Upper lobe of right lung (tissue), 1 donor: ENCODE results near the gene PACS1. TPM values are rescaled to one million over a fixed set of nuclear protein-coding genes. Genes with fewer than 3 reads are reported as not detected.
A peak's percentile ranks its signal among the peaks of the same experiment; 100 is the strongest.

Experiments used
- ATAC-seq: fragments of 200-7000 bp; cut with Tn5 transposase; one replicate; pipeline ENCODE4 v1.9.1; 2020; ENCODE audit warnings: mild to moderate bottlenecking, moderate library complexity
- DNase-seq: peaks from one replicate; pipeline ENCODE4 v3.0.0-alpha.2; 2020
- H3K27ac ChIP-seq: fragments of 200-600 bp; one replicate; pipeline ENCODE4 v1.8.0; 2022
- H3K27me3 ChIP-seq: fragments of 200-600 bp; one replicate; pipeline ENCODE4 v1.8.0; 2022; ENCODE audit warnings: mild to moderate bottlenecking
- H3K36me3 ChIP-seq: fragments of 200-600 bp; one replicate; pipeline ENCODE4 v1.8.0; 2022
- H3K4me1 ChIP-seq: fragments of 200-600 bp; one replicate; pipeline ENCODE4 v1.8.0; 2022
- H3K4me3 ChIP-seq: fragments of 200-600 bp; one replicate; pipeline ENCODE4 v1.8.0; 2022; ENCODE audit warnings: mild to moderate bottlenecking
- H3K9me3 ChIP-seq: fragments of 200-600 bp; one replicate; pipeline ENCODE4 v1.8.0; 2022
- CTCF ChIP-seq: fragments of 200-600 bp; IDR thresholded peaks from one replicate; pipeline ENCODE4 v1.8.0; 2022; ENCODE audit warnings: antibody characterized with exemption
- intact Hi-C: fragments of 100-400 bp; cut with DNase I; formaldehyde crosslinking; loops from one replicate; pipeline ENCODE4 v1.11.0; 2022
- total RNA-seq: library from RNA; stranded (reverse); fragmentation: NEBNext Ultra II Directional; extraction: Animal tissue kit (Norgen Biotek cat#: 25700); gene quantifications from one replicate; pipeline ENCODE4 v1.2.1, GENCODE V29; 2021
- donor health status: DM: no; HTN: yes; CAD: no; lungs with severe emphysema.

The PACS1 gene
- total RNA-seq, 1 donor from 2014 or later: 55.9 TPM

- peak; percentile 84 for ATAC-seq
Observed at GRCh38 chr11:66267379-66268243, 197.5 kb downstream of the PACS1 start.

GRCh38 chr11:66268244-66268951 lies 198.3 kb downstream of the PACS1 start, which contains the start of gene RAB1B:
RAB1B (plus strand) TSS chr11:66268639; CDS start chr11:66268680, 41 bp downstream.
- Histone ChIP-seq H3K27ac (peak within 1 kb of the TSS; percentile 90), H3K4me1 (peaks cover 16% of the 10 kb centered on the region), H3K9me3 (no peaks in the 10 kb centered on the region), H3K4me3 (peak within 1 kb of the TSS; percentile 99), H3K27me3 (no peaks in the 10 kb centered on the region), H3K36me3 (peaks cover 19% of the 10 kb centered on the region)
- DNase-seq (peak; percentile 100), ATAC-seq (peak; percentile 88)
- intact Hi-C loops: no loop called here
- TF ChIP-seq CTCF: no peak

More at GRCh38 chr11:66267379-66268243, 197.5 kb downstream of the PACS1 start:
- TF ChIP-seq CTCF: no peak
- Histone ChIP-seq H3K27ac (peak overlapping the region; percentile 90), H3K4me1 (peaks cover 16% of the 10 kb centered on the region), H3K27me3 (no peaks in the 10 kb centered on the region), H3K4me3 (peak overlapping the region; percentile 99), H3K9me3 (no peaks in the 10 kb centered on the region), H3K36me3 (peaks cover 11% of the 10 kb centered on the region)
- intact Hi-C loops: no loop called here
- DNase-seq: peak; percentile 93

GRCh38 chr11:66268952-66269905 lies 199.2 kb downstream of the PACS1 start:
- H3K9me3 ChIP-seq: no peaks in the 10 kb centered on the region
- H3K36me3 ChIP-seq: peaks cover 27% of the 10 kb centered on the region
- peak; percentile 7 for TF ChIP-seq CTCF
- no peaks in the 10 kb centered on the region for H3K27me3 ChIP-seq
- H3K4me1 ChIP-seq: peaks cover 16% of the 10 kb centered on the region
- DNase-seq: peak; percentile 73
- H3K27ac ChIP-seq: peak overlapping the region; percentile 90
- ATAC-seq: no peak
- intact Hi-C loops: no loop called here
- peak overlapping the region; percentile 99 for H3K4me3 ChIP-seq

GRCh38 chr11:66271816-66272215 lies 201.7 kb downstream of the PACS1 start:
- peaks cover 16% of the 10 kb centered on the region for H3K4me1 ChIP-seq
- H3K27me3 ChIP-seq: no peaks in the 10 kb centered on the region
- no peak overlapping the region for H3K27ac ChIP-seq
- intact Hi-C loops: no loop called here
- no peak for ATAC-seq
- no peaks in the 10 kb centered on the region for H3K9me3 ChIP-seq
- DNase-seq: no peak
- no peak overlapping the region for H3K4me3 ChIP-seq
- H3K36me3 ChIP-seq: peaks cover 47% of the 10 kb centered on the region
- no peak for TF ChIP-seq CTCF

- H3K36me3 ChIP-seq: peaks cover 47% of the 10 kb centered on the region
- intact Hi-C loops: no loop called here
- H3K27ac ChIP-seq: no peak overlapping the region
- H3K27me3 ChIP-seq: no peaks in the 10 kb centered on the region
- H3K4me3 ChIP-seq: no peak overlapping the region
- no peaks in the 10 kb centered on the region for H3K9me3 ChIP-seq
- ATAC-seq: no peak
- peaks cover 18% of the 10 kb centered on the region for H3K4me1 ChIP-seq
- no peak for TF ChIP-seq CTCF
- DNase-seq: no peak
Observed at GRCh38 chr11:66272596-66272995, 202.5 kb downstream of the PACS1 start.
